Cortex of kidney (tissue), 1 donor: ENCODE measurements around the gene RAP1GAP.

Experiments
- DNase-seq: peaks from one replicate; lab custom pipeline; 2025; lab: John Stamatoyannopoulos, UW

Gene RAP1GAP

GRCh38 chr1:21662426-21663247 is 6.5 kb downstream of the RAP1GAP start:
- DNase-seq = no peak

GRCh38 chr1:21661886-21662285 is 7.3 kb downstream of the RAP1GAP start:
- no peak for DNase-seq

- no peak for DNase-seq
These were observed 9.2 kb downstream of the RAP1GAP start for GRCh38 chr1:21659924-21660326.

GRCh38 chr1:21659099-21659923 is 9.8 kb downstream of the RAP1GAP start:
- DNase-seq = no peak

GRCh38 chr1:21657456-21658190 is 11.5 kb downstream of the RAP1GAP start:
- DNase-seq = no peak

- DNase-seq = no peak
These were observed 13.4 kb downstream of the RAP1GAP start for GRCh38 chr1:21655748-21656147.

- DNase-seq = no peak
These were observed 13.9 kb downstream of the RAP1GAP start for GRCh38 chr1:21655259-21655658.

GRCh38 chr1:21654209-21654608 is 14.9 kb downstream of the RAP1GAP start:
- no peak for DNase-seq

GRCh38 chr1:21653744-21654100 is 15.4 kb downstream of the RAP1GAP start:
- no peak for DNase-seq

GRCh38 chr1:21652937-21653743 is 16.0 kb downstream of the RAP1GAP start:
- DNase-seq = no peak

- DNase-seq = no peak
These were observed 16.8 kb downstream of the RAP1GAP start for GRCh38 chr1:21652101-21652936.

- no peak for DNase-seq
These were observed 17.7 kb downstream of the RAP1GAP start for GRCh38 chr1:21651214-21652042.

GRCh38 chr1:21650400-21650799 is 18.8 kb downstream of the RAP1GAP start:
- DNase-seq = no peak

- DNase-seq = no peak
These were observed 19.8 kb downstream of the RAP1GAP start for GRCh38 chr1:21649315-21649714.

GRCh38 chr1:21648791-21649190 is 20.4 kb downstream of the RAP1GAP start:
- DNase-seq = no peak

- no peak for DNase-seq
These were observed 20.8 kb downstream of the RAP1GAP start for GRCh38 chr1:21648352-21648730.

GRCh38 chr1:21647431-21648351 is 21.5 kb downstream of the RAP1GAP start:
- DNase-seq = no peak

- no peak for DNase-seq
These were observed 23.6 kb downstream of the RAP1GAP start for GRCh38 chr1:21645550-21645949.

- DNase-seq = no peak
These were observed 24.3 kb downstream of the RAP1GAP start for GRCh38 chr1:21644906-21645305.
